Jurkat, Clone E6-1 (cell line): Measurements from ENCODE around the gene DIAPH1.

Source experiments
- DNase-seq: peaks from one replicate; pipeline ENCODE4 v3.0.0-alpha.2; 2011; ENCODE audit warnings: low read depth, low spot score
- H3K4me3 ChIP-seq: 2 replicates; pipeline ENCODE4 v1.5.1; 2011; ENCODE audit warnings: mild to moderate bottlenecking, low read length, control low read depth, moderate library complexity

Gene DIAPH1

DNA sequence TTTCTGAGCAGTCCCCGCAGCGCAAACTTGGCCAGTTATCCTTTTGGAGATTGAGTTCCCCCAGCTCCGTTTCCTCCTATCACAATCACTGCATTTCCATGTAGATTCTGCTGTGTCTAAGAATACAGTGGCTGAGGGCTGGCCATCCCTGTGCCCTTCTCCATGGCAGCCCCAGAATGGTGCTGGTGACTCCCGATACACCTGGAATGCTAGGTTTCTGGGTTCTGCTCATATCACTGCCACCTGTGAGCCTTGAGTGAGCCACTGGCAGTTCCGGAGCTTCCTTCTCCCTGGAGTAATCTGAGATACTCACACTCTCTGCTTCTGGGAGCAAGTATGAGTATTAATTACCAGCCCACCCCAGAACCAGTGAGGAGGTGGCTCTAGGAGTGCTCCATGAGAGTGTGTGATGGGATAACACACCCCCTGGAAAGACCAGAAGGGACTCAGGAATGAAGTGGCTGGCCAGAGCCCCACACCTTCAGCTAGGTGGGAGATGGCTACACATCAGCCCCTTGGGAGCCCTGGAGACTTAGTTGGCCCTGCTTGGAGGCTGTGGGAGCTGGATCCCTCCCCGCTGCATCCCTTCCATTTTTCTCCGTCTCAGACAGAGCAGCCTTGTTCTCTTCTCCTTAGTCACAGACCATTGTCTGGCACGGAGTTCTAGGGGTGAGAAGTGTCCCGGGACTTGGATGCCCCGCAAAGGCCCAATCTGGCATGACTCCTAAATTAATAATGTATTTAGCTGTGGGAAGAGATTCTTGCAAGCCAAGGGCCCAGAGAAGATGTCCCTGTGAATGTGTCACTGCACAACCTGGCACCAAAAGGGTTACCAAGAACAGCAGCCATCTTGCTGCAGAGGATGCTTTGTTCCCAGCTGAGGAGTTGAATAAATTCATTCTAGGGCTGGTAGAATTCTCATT, 125.0 kb downstream of the DIAPH1 start:
- DNase-seq: no peak
- H3K4me3 ChIP-seq: no peak overlapping the region

DNA sequence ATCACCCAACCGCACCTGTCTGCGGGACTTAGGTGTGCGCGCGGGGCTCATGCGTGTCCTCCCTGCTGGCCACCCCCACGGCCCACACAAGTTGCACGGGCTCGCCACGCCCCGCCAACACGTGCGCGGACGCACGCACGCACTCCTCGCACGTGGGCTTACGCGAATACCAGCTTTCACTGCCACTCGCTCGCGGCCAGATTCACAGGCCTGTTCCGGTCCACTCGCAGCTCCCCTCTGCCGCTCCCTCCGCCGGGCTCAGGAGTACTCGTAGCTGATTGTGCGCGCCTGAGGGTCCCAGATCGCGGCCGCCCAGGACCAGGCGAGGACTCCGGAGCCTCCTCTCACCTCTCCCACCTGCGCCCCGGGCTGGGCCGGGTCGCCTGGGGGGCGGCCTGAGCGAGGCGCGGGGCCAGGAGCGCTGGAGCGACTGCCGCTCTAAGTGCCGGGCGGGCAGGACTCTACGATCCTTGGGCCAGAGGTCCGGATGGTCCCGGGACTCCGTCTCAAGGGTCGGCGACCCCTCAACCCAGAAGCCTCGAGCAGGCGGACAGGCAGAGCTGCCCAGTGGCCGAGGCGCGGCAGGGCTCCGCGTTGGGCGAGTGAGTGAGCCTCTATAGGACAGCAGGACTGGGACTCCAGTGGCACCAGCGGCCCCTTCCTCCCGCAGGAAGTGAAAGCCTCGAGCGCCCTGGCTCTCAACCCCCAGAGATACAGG, 126.5 kb downstream of the DIAPH1 start:
- DNase-seq: no peak
- no peak overlapping the region for H3K4me3 ChIP-seq

DNA sequence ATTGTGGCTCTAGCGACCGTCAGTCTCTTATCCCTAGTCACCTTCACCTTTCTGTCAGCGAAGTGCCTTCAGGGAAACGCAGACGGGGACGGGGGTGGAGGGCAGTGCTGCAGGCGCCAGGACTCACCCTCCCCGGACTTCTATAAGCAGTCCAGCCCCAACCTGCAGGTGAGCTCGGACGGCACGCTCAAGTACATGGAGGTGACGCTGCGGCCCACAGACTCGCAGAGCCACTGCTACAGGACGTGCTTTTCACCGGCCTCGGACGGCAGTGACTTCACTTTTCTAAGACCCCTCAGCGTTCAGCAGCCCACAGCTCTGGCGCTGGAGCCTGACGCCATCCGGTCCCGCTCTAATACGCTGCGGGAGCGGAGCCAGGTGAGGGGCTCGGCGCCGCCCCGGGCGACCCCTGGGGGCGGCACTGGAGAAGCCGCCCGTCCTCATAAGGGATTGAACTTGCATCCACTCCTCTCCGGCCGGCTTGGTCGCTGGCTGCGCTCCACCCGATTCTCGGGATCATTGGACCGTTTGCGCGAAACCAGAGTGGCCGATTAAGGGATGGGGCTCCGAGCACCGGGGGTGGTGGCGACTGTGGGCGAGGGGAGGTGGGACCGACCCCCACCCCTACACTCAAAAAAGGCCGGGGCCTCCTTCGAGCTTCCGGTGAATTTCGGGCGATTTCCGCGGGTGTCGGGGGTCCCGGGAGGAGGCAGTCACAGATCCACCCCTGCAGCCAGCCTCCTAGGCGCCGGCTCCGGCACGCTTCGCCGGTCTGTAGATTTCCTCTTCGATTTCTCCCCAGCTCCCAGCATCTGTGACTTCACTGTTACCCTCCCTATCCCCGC, 127.3 kb downstream of the DIAPH1 start:
- no peak for DNase-seq
- H3K4me3 ChIP-seq: no peak overlapping the region

DNA sequence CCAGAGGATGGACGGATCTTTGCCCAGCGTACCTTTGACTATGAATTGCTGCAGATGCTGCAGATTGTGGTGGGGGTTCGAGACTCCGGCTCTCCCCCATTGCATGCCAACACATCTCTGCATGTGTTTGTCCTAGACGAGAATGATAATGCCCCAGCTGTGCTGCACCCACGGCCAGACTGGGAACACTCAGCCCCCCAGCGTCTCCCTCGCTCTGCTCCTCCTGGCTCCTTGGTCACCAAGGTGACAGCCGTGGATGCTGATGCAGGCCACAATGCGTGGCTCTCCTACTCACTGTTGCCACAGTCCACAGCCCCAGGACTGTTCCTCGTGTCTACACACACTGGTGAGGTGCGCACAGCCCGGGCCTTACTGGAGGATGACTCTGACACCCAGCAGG, 128.0 kb downstream of the DIAPH1 start:
- no peak overlapping the region for H3K4me3 ChIP-seq
- no peak for DNase-seq

DNA sequence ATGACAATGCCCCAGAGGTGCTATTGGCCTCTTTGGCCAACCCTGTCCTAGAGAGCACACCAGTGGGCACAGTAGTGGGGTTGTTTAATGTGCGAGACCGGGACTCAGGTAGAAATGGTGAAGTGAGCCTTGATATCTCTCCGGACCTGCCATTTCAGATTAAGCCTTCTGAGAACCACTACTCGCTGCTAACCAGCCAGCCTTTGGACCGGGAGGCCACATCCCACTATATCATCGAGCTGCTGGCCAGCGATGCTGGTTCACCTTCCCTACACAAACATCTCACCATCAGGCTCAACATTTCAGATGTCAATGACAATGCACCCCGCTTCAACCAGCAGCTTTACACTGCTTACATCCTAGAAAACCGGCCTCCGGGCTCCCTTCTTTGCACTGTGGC, 128.5 kb downstream of the DIAPH1 start:
- H3K4me3 ChIP-seq: no peak overlapping the region
- no peak for DNase-seq

DNA sequence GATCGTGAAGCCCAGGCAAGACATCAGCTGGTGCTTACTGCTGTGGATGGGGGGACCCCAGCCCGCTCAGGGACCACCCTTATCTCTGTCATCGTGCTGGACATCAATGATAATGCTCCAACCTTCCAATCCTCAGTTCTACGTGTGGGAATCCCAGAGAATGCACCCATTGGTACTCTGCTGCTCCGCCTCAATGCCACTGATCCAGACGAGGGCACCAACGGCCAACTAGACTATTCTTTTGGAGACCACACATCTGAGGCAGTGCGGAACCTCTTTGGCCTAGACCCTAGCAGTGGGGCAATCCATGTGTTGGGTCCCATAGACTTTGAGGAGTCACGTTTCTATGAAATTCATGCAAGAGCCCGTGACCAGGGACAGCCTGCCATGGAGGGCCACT, 129.0 kb downstream of the DIAPH1 start:
- no peak overlapping the region for H3K4me3 ChIP-seq
- no peak for DNase-seq

DNA sequence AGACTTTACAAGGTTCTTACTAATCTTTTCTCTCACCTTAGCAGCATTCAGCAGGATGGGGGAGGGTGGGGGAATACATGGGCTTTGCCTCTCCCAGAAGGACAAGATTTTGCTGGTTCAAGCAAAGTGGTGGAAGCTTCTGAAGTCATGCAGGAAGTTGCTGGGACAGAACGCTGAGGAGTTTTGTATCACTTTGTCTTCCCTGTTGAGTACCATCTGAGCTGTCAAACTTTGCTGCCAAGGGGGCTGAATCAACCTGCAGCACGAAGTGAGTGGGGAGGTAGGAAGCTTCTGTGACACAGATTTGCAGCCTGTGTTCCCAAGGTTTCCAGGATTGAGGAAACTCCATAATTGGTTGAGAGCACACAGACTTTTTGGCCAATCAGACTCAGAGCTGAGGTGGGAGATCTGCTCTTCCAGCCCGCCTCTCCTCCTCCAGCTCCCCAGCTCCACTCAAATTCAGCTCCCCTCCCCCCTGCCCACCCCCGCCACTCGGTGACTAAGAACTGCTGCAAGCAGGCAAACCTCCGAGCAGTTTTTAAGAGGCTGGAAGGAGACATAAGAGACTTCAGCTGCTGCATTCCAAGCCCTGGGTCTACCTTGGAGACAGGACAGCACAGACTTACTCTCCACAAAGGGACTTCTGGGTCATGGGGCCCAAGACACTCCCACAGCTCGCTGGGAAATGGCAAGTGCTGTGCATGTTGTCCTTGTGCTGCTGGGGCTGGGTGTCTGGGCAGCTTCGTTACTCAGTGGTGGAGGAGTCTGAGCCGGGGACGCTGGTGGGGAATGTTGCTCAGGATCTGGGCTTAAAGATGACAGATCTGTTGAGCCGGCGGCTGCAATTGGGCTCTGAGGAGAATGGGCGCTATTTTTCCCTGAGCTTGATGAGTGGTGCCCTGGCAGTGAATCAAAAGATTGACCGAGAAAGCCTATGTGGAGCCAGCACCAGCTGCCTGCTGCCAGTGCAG, 129.9 kb downstream of the DIAPH1 start, which contains the start of gene PCDHGC5:
Gene PCDHGC5, plus strand, starts transcription at position 491 of the 971 bp plus-strand sequence. Its CDS starts 160 bp downstream, at position 651.
- DNase-seq: no peak
- H3K4me3 ChIP-seq: no peak within 1 kb of the TSS

DNA sequence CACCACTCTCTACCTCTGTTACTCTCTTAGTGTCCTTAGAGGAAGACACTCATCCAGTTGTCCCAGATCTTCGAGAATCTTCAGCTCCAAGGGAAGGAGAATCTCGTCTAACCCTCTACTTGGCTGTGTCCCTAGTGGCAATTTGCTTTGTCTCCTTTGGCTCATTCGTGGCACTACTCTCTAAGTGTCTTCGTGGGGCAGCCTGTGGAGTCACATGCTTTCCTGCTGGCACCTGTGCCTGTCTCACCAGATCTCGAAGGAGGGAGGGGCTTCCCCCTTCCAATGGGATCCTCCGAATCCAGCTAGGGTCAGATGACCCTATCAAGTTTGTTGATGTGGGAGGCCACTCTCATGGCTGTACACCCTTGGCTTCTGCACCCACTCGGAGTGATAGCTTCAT, 131.7 kb downstream of the DIAPH1 start:
- no peak overlapping the region for H3K4me3 ChIP-seq
- DNase-seq: no peak

DNA sequence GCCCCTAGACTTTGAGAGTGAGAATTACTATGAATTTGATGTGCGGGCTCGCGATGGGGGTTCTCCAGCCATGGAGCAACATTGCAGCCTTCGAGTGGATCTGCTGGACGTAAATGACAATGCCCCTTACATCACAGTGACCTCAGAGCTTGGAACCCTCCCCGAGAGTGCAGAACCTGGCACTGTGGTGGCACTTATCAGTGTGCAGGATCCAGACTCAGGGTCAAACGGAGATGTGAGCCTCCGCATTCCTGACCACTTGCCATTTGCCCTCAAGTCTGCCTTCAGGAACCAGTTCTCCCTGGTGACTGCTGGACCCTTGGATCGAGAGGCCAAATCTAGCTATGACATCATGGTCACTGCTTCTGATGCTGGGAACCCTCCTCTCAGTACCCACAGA, 132.7 kb downstream of the DIAPH1 start:
- DNase-seq: no peak
- H3K4me3 ChIP-seq: no peak overlapping the region

DNA sequence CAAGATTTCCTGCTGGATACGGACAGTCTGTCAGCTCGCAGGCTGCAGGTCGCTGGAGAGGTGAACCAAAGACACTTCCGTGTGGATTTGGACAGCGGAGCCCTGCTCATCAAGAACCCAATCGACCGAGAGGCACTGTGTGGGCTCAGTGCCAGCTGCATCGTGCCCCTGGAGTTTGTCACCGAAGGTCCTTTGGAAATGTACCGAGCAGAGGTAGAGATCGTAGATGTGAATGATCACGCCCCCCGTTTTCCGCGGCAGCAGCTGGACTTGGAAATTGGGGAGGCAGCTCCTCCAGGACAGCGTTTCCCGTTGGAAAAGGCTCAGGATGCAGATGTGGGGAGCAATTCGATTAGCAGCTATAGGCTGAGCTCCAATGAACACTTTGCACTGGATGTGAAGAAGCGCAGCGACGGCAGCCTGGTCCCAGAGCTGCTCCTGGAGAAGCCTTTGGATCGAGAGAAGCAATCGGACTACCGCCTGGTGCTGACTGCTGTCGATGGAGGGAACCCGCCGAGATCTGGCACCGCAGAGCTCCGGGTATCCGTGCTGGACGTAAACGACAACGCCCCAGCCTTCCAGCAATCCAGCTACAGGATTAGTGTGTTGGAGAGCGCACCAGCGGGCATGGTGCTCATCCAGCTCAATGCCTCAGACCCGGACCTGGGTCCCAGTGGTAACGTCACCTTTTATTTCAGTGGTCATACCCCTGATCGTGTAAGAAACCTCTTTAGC, 133.3 kb downstream of the DIAPH1 start:
- DNase-seq: no peak
- no peak overlapping the region for H3K4me3 ChIP-seq

DNA sequence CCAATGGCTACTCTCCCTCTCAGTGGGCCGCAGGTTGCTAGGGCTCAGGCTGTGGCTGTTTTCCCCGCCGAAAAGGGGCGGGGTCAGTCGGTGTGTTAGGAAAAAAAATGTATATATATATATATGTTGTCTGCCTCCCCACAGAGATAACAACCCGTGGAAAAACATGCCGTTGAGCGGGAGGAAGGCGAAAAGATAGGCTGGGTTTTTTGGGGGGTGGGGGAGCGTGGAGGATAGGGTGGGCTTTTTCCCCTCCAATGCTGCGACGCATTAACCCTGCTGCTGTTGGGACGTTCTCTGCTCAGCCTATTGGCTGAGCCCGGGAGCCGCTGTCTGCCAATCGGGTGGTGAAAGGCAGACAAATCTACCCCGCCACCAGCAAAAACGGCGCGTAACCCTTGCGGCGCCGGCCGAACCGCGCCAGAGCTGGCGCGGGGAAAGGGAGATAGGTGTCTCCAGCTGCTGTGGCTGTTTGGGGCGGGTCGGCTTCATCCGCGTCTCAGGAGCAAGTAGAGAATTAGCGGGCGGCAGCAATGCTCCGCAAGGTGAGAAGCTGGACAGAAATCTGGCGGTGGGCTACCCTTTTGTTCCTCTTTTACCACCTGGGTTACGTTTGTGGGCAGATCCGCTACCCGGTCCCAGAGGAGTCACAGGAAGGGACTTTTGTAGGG, 134.0 kb downstream of the DIAPH1 start, which contains the start of gene PCDHGC4:
Gene PCDHGC4, plus strand, starts transcription at position 390 of the 671 bp plus-strand sequence. Its CDS starts 144 bp downstream, at position 534.
- H3K4me3 ChIP-seq: no peak within 1 kb of the TSS
- no peak for DNase-seq

DNA sequence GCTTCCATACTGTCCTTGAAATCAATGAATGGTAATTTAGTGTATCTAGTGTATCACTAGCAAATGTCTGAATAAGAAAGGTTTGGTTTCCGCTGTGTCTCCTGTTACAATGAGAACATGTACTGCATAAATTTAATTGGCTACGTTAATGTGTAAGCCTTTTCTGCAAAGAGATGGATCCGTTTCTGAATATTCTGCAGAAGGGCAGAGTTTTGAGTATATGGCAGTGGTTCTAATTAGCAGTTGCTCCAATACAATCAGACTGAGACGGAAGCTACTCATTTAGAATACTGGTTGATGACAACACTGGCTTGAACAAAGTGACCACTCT, 134.5 kb downstream of the DIAPH1 start:
- no peak for DNase-seq
- H3K4me3 ChIP-seq: no peak overlapping the region

DNA sequence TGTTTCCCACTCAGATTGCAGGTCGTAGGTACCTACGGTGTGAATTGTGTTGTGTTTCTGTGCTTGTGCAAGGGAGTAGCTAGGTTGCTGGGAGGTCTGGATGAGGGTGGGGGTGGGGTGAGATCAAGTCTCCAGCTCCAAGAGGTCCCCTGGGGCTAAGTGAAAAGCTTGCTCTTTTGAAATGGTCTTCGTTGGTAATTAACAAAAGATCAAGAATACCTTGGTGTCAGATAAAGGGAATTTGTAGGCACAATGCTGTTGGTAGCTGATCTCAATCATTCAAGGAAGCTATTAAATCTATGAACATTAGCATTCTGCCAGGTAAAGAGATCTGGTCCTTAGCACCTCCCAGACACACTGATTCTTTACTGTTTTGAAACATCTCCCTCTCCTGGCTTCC, 134.9 kb downstream of the DIAPH1 start:
- no peak overlapping the region for H3K4me3 ChIP-seq

DNA sequence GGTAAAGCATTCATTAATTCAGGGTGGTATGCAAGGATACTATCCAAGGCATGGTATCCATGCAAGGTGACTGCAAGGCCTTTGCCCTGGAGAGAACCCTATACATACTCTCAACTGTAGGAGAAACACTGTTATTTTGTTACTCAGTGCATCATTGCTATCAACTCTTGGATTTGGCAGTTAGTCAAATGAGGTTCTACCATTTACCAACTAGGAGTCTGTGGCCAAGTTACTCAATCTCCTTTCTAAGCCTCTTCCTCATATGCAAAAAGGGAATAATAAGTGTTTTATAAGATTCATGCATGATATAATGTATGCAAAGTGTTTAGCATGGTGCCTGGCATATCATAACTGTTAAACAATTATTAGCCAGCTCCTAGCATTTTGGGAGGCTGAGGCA, 139.0 kb downstream of the DIAPH1 start:
- no peak overlapping the region for H3K4me3 ChIP-seq
- no peak for DNase-seq

More for the DNA sequence above, 134.9 kb downstream of the DIAPH1 start:
- DNase-seq: no peak

DNA sequence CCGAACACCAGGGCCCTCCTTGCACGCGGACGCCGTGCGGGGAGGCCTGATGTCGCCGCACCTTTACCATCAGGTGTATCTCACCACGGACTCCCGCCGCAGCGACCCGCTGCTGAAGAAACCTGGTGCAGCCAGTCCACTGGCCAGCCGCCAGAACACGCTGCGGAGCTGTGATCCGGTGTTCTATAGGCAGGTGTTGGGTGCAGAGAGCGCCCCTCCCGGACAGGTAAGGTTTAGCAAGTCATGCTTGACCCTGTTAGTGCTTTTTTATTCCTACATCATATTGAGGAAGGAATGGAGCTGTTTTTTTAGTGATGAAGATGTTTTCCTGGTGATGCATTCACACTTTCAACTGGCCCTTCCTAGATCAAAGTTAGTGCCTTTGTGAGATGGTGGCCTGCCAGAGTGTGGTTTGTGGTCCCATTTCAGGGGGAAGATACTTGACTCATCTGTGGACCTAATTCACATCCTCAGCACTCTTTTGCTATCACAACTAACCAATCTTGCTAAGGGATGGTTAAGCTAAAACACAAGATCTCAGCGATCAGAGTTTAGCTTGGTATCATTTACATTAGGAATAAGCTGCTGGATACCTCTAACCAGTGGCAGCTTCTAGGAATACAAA, 140.4 kb downstream of the DIAPH1 start:
- no peak overlapping the region for H3K4me3 ChIP-seq
- no peak for DNase-seq

DNA sequence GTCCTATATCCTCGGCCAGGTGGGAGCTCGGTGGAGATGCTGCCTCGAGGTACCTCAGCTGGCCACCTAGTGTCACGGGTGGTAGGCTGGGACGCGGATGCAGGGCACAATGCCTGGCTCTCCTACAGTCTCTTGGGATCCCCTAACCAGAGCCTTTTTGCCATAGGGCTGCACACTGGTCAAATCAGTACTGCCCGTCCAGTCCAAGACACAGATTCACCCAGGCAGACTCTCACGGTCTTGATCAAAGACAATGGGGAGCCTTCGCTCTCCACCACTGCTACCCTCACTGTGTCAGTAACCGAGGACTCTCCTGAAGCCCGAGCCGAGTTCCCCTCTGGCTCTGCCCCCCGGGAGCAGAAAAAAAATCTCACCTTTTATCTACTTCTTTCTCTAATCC, 141.0 kb downstream of the DIAPH1 start:
- no peak for DNase-seq
- H3K4me3 ChIP-seq: no peak overlapping the region

DNA sequence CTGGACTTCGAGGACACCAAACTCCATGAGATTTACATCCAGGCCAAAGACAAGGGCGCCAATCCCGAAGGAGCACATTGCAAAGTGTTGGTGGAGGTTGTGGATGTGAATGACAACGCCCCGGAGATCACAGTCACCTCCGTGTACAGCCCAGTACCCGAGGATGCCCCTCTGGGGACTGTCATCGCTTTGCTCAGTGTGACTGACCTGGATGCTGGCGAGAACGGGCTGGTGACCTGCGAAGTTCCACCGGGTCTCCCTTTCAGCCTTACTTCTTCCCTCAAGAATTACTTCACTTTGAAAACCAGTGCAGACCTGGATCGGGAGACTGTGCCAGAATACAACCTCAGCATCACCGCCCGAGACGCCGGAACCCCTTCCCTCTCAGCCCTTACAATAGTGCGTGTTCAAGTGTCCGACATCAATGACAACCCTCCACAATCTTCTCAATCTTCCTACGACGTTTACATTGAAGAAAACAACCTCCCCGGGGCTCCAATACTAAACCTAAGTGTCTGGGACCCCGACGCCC, 141.7 kb downstream of the DIAPH1 start:
- no peak for DNase-seq
- H3K4me3 ChIP-seq: no peak overlapping the region
